Measurements from ENCODE around the gene PDZD2. TPM values are rescaled to one million over a fixed set of nuclear protein-coding genes. Genes with fewer than 3 reads are reported as not detected.

PDZD2 gene
- total RNA-seq, 1 experiment from 2014 or later: 0.37 TPM

DNA sequence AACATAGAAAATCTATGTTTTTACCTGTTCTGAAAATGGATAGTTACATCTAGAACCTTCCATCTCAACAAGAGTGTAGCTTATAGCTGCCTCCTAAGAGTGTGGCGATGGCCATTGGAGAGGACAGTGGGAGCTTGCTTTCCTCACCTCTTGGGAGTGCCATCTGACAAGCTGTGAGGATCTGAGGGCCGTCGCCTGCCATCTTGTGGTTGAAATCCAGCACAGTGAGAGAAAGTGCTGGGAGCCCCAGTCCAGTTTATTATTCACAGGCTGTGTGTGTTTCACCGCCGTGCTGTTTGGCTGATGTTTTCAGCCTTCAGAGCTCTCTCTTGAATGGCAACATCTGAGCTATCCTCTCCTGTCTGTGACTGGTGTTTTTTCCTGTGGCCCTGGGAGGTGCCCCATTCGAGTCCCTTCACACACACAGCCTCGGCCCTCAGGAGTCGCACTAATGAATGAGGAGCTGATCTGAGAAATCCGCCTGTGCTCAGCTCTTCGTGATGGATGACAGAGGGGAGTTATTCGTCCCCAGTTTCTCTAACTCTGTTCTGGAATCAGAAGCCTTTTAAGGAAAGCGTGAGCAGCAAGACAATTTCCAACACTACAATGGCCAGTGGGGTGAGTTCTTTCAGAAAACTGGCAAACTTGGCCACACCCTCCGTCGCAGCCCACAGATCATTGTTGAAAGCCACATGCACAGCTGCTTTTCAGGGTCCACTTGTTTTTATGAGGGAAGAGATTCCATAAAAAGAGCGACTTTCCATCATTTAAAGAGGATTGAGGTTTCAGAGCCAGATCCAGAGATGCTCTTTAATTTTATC lies 170.3 kb downstream of the PDZD2 start:
- Histone ChIP-seq H3K79me2 (ENCODE audit: insufficient read depth, low read length) (no peaks in the 10 kb centered on the region), H3K9me2 (ENCODE audit: insufficient read depth) (no peaks in the 10 kb centered on the region), H2AFZ (ENCODE audit: low read depth, low read length, poor library complexity, severe bottlenecking) (peak overlapping the region; percentile 44), H3K27ac (ENCODE audit: low read depth, low read length) (no peak overlapping the region), H4K20me1 (ENCODE audit: insufficient read depth) (no peaks in the 10 kb centered on the region), H3K4me3 (replicated peaks in 1 of 2; ENCODE audit: low read depth in 1 of 2, low read length in 2 of 2) (no peak overlapping the region), H3K36me3 (ENCODE audit: control insufficient read depth in 1 of 2, insufficient read depth in 2 of 2, low read length in 2 of 2) (no peaks in the 10 kb centered on the region), H3K4me1 (ENCODE audit: control insufficient read depth in 1 of 2, insufficient read depth in 2 of 2, low read length in 2 of 2) (peaks cover 0 to 14% of the 10 kb centered on the region in 2 experiments; a peak in 2 of 4 replicates), H3K4me2 (ENCODE audit: low read length) (no peak overlapping the region), H3K9me3 (ENCODE audit: control insufficient read depth in 1 of 2, insufficient read depth in 1 of 2, low read depth in 1 of 2, low read length in 2 of 2) (no peaks in the 10 kb centered on the region), H3K9ac (ENCODE audit: low read length) (no peak overlapping the region), H3K27me3 (ENCODE audit: insufficient read depth, low read length) (peaks cover 9% of the 10 kb centered on the region)
- peak; percentile 97 for ATAC-seq
- RAD21 ChIA-PET (ENCODE audit: low non-redundant PET in 1 of 2, low total read pairs in 2 of 2, uncharacterized antibody in 2 of 2, unreplicated experiment in 2 of 2): interaction anchor here (0.6 to 1.3 kb wide), 4 partner anchors 147 to 284 kb away, joined by 3 to 4 read pairs (median 3); no protein-coding TSS in a partner anchor
- POLR2A ChIA-PET: no interaction called here
- no TSS peak for BruUV-seq (replicated peaks)
- CTCF ChIA-PET: interaction anchor here (0.7 to 1.6 kb wide), 17 partner anchors 10 to 518 kb away, joined by 3 to 19 read pairs (median 4); partner anchors contain the start of genes C5orf22 and DROSHA
- TF ChIP-seq TCF7L2 (IDR thresholded peaks at IDR 0.05; ENCODE audit: borderline replicate concordance, extremely low read depth, insufficient read depth, insufficient read length) (no peak), CBX3 (IDR thresholded peaks at IDR 0.05; ENCODE audit: low read depth) (peak; percentile 50; the same call in 1 of the 2 replicates), YY1 (IDR thresholded peaks at IDR 0.05; ENCODE audit: extremely low read depth, insufficient replicate concordance, low read depth, low read length) (peak; percentile 61), SP1 (IDR thresholded peaks at IDR 0.05; ENCODE audit: low read depth) (no peak), RAD21 (IDR thresholded peaks at IDR 0.05; ENCODE audit: low read depth) (peak; percentile 87), CEBPB (IDR thresholded peaks at IDR 0.05; ENCODE audit: low read depth) (no peak)
- TF ChIP-seq, protein P1, sequence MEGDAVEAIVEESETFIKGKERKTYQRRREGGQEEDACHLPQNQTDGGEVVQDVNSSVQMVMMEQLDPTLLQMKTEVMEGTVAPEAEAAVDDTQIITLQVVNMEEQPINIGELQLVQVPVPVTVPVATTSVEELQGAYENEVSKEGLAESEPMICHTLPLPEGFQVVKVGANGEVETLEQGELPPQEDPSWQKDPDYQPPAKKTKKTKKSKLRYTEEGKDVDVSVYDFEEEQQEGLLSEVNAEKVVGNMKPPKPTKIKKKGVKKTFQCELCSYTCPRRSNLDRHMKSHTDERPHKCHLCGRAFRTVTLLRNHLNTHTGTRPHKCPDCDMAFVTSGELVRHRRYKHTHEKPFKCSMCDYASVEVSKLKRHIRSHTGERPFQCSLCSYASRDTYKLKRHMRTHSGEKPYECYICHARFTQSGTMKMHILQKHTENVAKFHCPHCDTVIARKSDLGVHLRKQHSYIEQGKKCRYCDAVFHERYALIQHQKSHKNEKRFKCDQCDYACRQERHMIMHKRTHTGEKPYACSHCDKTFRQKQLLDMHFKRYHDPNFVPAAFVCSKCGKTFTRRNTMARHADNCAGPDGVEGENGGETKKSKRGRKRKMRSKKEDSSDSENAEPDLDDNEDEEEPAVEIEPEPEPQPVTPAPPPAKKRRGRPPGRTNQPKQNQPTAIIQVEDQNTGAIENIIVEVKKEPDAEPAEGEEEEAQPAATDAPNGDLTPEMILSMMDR (IDR thresholded peaks at IDR 0.05 in 2 of 3, conservative IDR thresholded peaks at IDR 0.05 in 1 of 3; ENCODE audit: borderline replicate concordance in 1 of 3, insufficient read depth in 1 of 3, low read depth in 2 of 3, low read length in 2 of 3): peak; percentile 80 to 96 (median 84)
- TF ChIP-seq, protein P2, sequence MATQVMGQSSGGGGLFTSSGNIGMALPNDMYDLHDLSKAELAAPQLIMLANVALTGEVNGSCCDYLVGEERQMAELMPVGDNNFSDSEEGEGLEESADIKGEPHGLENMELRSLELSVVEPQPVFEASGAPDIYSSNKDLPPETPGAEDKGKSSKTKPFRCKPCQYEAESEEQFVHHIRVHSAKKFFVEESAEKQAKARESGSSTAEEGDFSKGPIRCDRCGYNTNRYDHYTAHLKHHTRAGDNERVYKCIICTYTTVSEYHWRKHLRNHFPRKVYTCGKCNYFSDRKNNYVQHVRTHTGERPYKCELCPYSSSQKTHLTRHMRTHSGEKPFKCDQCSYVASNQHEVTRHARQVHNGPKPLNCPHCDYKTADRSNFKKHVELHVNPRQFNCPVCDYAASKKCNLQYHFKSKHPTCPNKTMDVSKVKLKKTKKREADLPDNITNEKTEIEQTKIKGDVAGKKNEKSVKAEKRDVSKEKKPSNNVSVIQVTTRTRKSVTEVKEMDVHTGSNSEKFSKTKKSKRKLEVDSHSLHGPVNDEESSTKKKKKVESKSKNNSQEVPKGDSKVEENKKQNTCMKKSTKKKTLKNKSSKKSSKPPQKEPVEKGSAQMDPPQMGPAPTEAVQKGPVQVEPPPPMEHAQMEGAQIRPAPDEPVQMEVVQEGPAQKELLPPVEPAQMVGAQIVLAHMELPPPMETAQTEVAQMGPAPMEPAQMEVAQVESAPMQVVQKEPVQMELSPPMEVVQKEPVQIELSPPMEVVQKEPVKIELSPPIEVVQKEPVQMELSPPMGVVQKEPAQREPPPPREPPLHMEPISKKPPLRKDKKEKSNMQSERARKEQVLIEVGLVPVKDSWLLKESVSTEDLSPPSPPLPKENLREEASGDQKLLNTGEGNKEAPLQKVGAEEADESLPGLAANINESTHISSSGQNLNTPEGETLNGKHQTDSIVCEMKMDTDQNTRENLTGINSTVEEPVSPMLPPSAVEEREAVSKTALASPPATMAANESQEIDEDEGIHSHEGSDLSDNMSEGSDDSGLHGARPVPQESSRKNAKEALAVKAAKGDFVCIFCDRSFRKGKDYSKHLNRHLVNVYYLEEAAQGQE (IDR thresholded peaks at IDR 0.05; ENCODE audit: low read depth): no peak
- intact Hi-C loops (cut with micrococcal nuclease): loop anchor here (1.0 kb wide), 1 partner anchor 228 kb away; no protein-coding TSS in a partner anchor
- peak; percentile 68 for DNase-seq (ENCODE audit: low read depth, low spot score)
